Kidney capillary endothelial cell (primary cell): ENCODE data around the gene DCAF12.
A peak's percentile ranks its signal among the peaks of the same experiment; 100 is the strongest.

ENCODE experiments used
- DNase-seq: peaks from one replicate; pipeline ENCODE4 v3.0.0-alpha.2; 2018; ENCODE audit warnings: low spot score

The DCAF12 gene

DNA sequence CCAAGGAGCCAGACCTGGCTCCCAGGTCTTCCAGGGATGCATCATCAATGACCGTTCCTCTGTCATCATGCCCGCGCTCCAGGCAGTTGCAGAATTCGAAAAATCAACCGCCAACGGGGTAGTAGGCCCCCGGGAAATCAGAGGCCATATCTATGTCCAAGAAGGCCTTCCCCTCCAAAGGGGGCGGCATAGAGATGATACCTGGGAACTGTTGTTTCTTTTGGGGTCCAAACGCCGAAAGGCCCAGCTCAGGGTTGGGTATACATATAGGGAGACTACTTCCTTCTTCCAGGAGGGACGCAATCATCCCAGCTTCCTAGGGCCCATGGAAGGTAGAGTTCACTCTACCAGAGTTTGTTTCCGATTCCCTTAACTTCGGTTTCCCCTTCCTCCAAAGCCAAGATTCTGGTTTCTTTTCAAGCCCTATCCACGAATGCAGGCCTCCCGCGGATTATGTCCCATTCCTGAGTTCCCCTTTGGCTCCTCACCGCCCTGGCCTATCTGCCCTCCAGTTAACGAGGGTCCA, 754 bp downstream of the DCAF12 start:
- DNase-seq, result peak; percentile 14

GRCh38 chr9:34124926-34125325, 1.6 kb downstream of the DCAF12 start:
- DNase-seq, result no peak

DNA sequence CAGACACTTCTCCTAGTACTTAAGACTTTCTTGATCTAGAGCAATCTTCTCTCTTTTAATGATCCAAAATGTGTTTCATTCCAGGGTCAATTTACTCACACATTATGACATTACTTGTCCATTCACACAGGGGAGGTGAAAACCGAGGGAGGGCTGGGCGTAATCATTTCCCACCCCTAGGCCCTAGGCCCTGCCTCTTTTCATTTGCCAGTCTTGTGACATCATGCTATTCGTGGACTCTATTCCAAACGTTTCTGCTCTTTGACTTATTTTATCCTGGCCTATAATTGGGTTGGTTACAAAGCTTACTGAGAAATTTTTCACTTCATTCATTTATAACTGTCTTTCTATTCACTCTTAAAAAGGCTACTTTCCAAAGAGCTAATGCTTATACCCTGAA, 2.4 kb downstream of the DCAF12 start:
- no peak for DNase-seq

DNA sequence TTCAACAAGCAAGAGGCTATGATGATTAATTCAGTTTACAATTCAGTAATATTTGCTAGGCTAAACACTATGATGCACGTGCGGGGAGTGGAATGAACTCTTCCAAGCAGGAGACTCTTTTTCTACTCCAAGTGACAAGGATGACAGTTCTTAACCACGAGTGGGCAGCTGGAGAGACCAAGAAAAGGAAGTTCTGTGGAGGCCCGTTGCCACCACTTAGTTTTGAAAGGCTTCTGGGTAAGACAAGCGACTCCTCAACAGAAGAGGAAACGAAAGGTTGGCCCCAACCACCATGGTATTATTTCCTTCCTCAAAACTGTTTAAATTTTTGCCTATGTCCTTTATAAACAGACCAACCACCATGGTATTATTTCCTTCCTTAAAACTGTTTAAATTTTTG, 2.8 kb downstream of the DCAF12 start:
- no peak for DNase-seq

DNA sequence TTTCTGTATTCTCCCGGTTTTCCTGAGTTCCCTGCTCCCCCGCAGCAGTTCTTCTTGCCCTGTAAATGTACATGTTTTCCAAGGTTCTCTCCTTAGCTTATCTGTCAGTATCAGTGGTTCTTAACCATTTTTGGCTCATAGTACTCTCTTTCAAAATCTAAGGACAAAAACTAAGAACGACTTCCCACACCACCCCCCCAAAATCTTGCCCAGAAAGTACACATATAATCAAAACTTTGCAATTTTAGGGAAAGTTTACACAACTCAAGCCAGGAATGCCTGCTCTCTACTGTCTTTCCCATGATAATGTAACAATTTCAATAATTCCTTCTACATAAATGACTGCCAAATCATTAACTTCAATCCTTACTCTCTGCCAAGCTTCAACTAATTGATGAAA, 4.5 kb downstream of the DCAF12 start:
- no peak for DNase-seq

- no peak for DNase-seq
Observed at GRCh38 chr9:34119713-34120112, 6.8 kb downstream of the DCAF12 start.

GRCh38 chr9:34114436-34114835, 12.1 kb downstream of the DCAF12 start:
- DNase-seq, result no peak

DNA sequence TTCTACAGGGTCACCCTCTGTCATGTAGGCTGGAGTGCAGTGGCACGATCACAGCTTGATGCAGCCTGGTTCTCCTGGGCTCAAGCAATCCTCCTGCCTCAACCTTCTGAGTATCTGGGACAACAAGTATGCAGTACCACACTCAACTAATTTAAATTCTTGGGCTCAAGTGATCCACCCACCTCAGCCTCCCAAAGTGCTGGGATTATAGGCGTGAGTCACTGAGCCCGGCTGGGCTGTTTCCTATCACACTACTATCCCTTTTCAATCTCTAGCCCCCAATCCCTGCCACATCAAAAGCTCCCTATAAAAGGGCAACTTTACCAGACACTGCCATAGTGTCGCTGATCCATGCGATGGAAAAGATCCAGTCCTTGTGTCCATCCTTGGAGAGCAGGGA, 20.4 kb downstream of the DCAF12 start:
- DNase-seq, result no peak

GRCh38 chr9:34102796-34103195, 23.7 kb downstream of the DCAF12 start:
- no peak for DNase-seq

DNA sequence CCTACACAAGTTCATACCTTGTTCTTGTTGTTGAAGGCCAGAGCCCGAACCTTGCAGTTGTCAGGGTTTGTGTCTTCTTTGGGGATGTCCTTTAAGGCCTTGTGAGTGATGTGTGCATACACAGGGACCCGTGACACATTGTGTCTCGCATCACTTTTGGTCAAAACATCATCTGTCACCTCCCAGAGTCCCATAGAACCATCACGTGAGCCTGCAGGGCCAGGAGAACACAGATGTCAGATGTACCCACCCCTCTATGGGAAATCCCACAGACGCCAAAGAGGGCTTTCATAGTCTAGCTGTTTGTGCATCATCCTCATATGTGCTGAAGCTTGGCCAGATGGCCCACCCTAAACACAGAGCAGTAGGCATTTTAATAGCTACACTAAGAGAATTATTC, 28.2 kb downstream of the DCAF12 start:
- no peak for DNase-seq

- DNase-seq, result no peak
Observed at GRCh38 chr9:34097865-34098264, 28.6 kb downstream of the DCAF12 start.

- DNase-seq, result no peak
Observed at GRCh38 chr9:34096751-34097150, 29.7 kb downstream of the DCAF12 start.

- no peak for DNase-seq
Observed at GRCh38 chr9:34093578-34093977, 32.9 kb downstream of the DCAF12 start.

GRCh38 chr9:34089311-34089710, 37.2 kb downstream of the DCAF12 start:
- no peak for DNase-seq

- DNase-seq, result no peak
Observed at GRCh38 chr9:34087370-34087769, 39.1 kb downstream of the DCAF12 start.

GRCh38 chr9:34086864-34087263, 39.6 kb downstream of the DCAF12 start:
- DNase-seq, result no peak

DNA sequence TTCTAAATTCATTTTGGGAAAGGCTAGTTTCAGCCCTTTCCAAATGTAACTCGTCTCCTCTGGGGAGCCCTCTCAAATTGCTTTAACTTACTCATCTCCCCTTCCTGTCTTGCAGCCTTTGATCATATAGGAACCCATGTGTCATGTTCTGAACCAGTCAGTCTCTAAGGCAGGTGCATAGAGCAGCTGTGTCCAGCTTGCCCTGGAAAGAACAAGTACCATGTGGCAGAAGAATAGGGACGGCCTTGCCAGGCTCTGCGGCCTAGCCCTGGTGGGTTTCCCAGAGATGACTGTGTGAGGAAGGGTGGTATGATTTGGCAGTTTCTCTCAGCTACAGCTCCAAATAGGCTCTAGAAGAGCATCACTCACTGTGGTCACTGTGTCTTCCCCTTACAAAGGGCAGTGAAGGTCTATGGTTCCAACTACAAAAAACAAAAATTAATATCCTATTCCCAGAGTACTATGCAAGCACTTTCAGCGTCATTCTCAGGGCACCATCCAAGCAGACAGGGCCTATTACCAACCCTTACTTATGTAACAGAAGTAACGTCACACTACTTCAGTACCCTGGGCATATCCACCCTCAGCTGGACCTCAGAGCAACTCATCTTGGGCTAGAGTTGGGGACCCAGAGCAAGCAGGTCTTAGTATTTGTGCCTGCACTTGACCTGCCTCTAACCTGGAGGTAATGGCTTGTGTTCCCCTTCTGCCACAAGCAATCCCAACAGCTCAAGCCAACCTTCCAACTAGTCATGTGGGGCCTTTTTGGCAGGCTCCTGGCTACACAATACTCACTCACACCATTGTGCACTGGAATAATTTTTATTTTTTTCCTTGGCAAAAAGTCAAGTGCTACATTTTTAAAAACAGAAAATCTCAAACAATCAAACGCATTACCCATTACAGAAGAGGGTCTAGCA, 40.7 kb downstream of the DCAF12 start:
- DNase-seq, result no peak

DNA sequence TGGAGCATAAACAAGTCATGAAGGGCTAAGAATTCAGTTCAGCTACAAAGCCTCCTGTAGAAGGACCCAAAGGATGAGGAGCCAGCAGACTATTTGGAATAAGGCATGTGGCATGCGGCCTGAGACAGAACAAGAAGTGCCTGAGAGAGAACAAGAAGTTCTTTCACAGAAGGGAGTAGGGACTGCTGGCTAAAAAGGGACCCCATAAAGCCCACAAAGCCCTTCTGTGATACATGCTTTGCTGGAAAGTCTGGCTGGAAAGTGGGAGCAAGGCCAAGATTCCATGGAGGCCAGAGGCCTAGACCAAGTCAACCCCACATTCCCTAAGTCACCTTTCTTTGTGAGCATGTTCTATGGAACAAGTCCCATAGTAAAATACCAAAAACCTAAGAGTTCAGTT, 41.9 kb downstream of the DCAF12 start:
- DNase-seq, result no peak

GRCh38 chr9:34079181-34079580, 47.3 kb downstream of the DCAF12 start:
- DNase-seq, result peak; percentile 36

- no peak for DNase-seq
Observed at GRCh38 chr9:34072868-34073590, 53.5 kb downstream of the DCAF12 start.

DNA sequence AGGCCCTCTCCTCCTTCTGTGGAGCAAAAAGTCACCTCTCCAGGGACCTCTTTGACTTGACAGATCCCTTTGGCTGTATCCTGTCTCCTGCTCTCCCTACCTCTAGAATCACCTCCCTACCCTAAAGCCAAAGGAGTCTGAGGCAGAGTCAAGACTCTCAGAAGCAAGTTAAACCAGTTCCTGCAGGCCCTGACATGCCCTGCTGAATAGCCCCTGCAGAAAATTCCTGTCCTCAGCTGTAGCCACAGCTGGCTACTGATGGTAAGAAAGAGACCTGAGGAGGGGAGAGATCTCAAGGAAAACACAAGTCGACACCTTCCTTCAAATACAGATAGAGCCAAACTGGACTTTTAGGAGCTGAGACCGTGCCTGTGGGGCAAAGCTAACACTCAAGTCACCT, 54.1 kb downstream of the DCAF12 start:
- DNase-seq, result no peak

DNA sequence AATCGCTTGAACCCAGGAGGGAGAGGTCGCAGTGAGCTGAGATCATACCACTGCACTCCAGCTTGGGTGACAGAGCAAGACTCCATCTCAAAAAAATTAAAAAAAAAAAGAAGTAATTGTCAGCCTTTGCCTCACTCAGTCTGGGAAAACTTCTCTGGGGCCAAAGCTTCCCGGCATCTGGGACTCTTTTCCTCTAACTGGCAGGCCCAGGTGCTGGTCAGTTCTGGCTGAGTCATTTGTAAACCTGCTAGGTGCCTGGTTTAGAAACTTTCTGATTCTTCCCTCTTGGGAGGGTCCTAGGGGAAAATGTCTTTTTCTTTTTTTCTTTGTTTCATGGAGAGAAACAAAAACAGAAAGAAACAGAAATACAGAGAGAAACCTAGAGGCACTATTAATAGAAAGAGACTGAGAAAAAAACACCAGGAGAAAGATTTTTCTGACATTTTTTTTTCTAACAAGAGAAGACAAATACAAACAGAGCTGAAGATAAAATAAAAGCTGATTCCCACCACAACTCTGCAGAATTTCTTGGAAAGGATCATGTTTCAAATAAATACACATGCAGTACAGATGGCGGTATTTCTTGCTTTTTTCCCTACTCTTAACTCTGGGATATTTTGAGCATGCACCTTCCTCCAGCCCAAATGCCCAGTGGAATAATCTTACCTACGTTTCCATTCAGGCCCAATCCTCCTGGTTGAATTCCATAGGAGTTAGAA, 55.7 kb downstream of the DCAF12 start:
- DNase-seq, result no peak

- no peak for DNase-seq
Observed at GRCh38 chr9:34069831-34070230, 56.7 kb downstream of the DCAF12 start.
